HG02798 (cell line): ENCODE measurements around the gene ELK4.

Experiments used
- ATAC-seq: cut with Tn5 transposase; IDR thresholded peaks from one replicate; pipeline ENCODE4 v1.9.1; 2021; ENCODE audit warnings: mild to moderate bottlenecking; ENCODE audit not compliant: unreplicated experiment, poor library complexity

The ELK4 gene

GRCh38 chr1:205631768-205632668, at the start of gene ELK4:
Gene ELK4 (minus strand): TSS chr1:205632011. CDS start chr1:205623882, 8,129 bp downstream.
- peak; percentile 88 for ATAC-seq

- ATAC-seq = no peak
These were observed 49.6 kb upstream of the ELK4 start for GRCh38 chr1:205681364-205681763.

- peak; percentile 35 for ATAC-seq
These were observed 48.5 kb upstream of the ELK4 start, which contains the start of gene SLC45A3 for GRCh38 chr1:205680073-205680851. Gene SLC45A3 (minus strand): TSS chr1:205680509. CDS start chr1:205664656, 15,853 bp downstream.

GRCh38 chr1:205678286-205679111, 46.7 kb upstream of the ELK4 start:
- ATAC-seq = no peak

GRCh38 chr1:205677167-205677566, 45.4 kb upstream of the ELK4 start:
- no peak for ATAC-seq

GRCh38 chr1:205676597-205676996, 44.8 kb upstream of the ELK4 start:
- ATAC-seq = no peak

GRCh38 chr1:205676002-205676401, 44.2 kb upstream of the ELK4 start:
- ATAC-seq = no peak

GRCh38 chr1:205675247-205675646, 43.4 kb upstream of the ELK4 start:
- ATAC-seq = no peak

GRCh38 chr1:205672970-205673369, 41.2 kb upstream of the ELK4 start:
- ATAC-seq = no peak

GRCh38 chr1:205672395-205672889, 40.6 kb upstream of the ELK4 start:
- no peak for ATAC-seq

GRCh38 chr1:205670611-205671430, 39.0 kb upstream of the ELK4 start:
- ATAC-seq = no peak

- no peak for ATAC-seq
These were observed 38.3 kb upstream of the ELK4 start for GRCh38 chr1:205670150-205670446.

GRCh38 chr1:205669341-205670149, 37.7 kb upstream of the ELK4 start:
- ATAC-seq = peak; percentile 32

- ATAC-seq = peak; percentile 37
These were observed 37.1 kb upstream of the ELK4 start for GRCh38 chr1:205668951-205669340.

GRCh38 chr1:205667909-205668643, 36.3 kb upstream of the ELK4 start:
- no peak for ATAC-seq

- no peak for ATAC-seq
These were observed 34.8 kb upstream of the ELK4 start for GRCh38 chr1:205666372-205667166.
